Ovary (tissue), 9 donors: ENCODE measurements around the gene C19orf73. TPM values are rescaled to one million over a fixed set of nuclear protein-coding genes. Genes with fewer than 3 reads are reported as not detected.
"Not testable (repeated sequence)": the region's sequence is repeated elsewhere in the genome, so short reads cannot be mapped to it uniquely, and the experiment has no call there.

ENCODE experiments used
- DNase-seq, 5 donors: peaks; one replicate each; pipeline ENCODE4 v3.0.0-alpha.2; 2019 to 2020
- H3K27ac ChIP-seq, 2 donors: fragments of 200-600 bp; one replicate each; pipeline versions ENCODE4 v1.5.1 to v1.8.0; 2019 to 2022
- H3K27me3 ChIP-seq: fragments of 200-600 bp; one replicate; pipeline ENCODE4 v1.8.0; 2022
- H3K36me3 ChIP-seq: fragments of 200-600 bp; sonication (generic); one replicate; pipeline ENCODE4 v1.5.1; 2019
- H3K4me1 ChIP-seq: one replicate; pipeline ENCODE4 v1.8.1; 2013; ENCODE audit warnings: mild to moderate bottlenecking, moderate library complexity; ENCODE audit not compliant: insufficient read depth
- H3K4me3 ChIP-seq: fragments of 200-600 bp; sonication (generic); one replicate; pipeline ENCODE4 v1.5.1; 2017
- H3K9me3 ChIP-seq, 2 donors: fragments of 200-600 bp in 1 of 2; sonication (generic) in 1 of 2; one replicate each; pipeline versions ENCODE4 v1.5.1 to v1.8.1; 2013 to 2019; ENCODE audit warnings: mild to moderate bottlenecking in 1 of 2, moderate library complexity in 1 of 2
- CTCF ChIP-seq, 3 donors: fragments of 450-650 bp in 2 of 3; fragments of 200-600 bp in 1 of 3; IDR thresholded peaks; one replicate each; pipeline versions ENCODE4 v1.5.1 to v1.8.0; 2016 to 2022; ENCODE audit warnings: antibody characterized with exemption in 3 of 3, mild to moderate bottlenecking in 1 of 3
- EP300 ChIP-seq: sonication (generic); formaldehyde crosslinking; IDR thresholded peaks from one replicate; pipeline ENCODE4 v1.6.1; 2017; ENCODE audit warnings: antibody characterized with exemption
- POLR2A ChIP-seq: fragments of 450-650 bp; IDR thresholded peaks from one replicate; pipeline ENCODE4 v1.6.1; 2017; ENCODE audit warnings: antibody characterized with exemption, mild to moderate bottlenecking, moderate library complexity
- WGBS, 3 donors: extraction: QIAGEN DNeasy Blood & Tissue Kit in 1 of 3; methylation state at CpG; one replicate each; pipeline versions ENCODE4 v1.1.5 to v1.1.7; 2013 to 2017; 5-methylcytosine and 5-hydroxymethylcytosine counted together
- intact Hi-C, 4 donors: fragments of 100-400 bp; cut with DNase I; formaldehyde crosslinking; loops; one replicate each; pipeline versions ENCODE4 v1.11.0 to v1.15.1; 2022 to 2023
- polyA plus RNA-seq, 2 donors: library from polyadenylated mRNA; stranded (reverse); fragments of 200-250 nt in 1 of 2; fragments of 350-450 nt in 1 of 2; fragmentation: Illumina TruSeq in 1 of 2; extraction: RNeasy Lipid Tissue Mini Kit (QIAGEN cat#74804) in 1 of 2; gene quantifications; one replicate each; pipeline ENCODE4 v1.2.3, GENCODE V29; 2013 to 2014
- total RNA-seq, 7 donors: library from RNA; depleted of rRNA in 2 of 7; stranded (reverse); fragments of >200 nt in 2 of 7; fragmentation: NEBNext Ultra II Directional in 3 of 7; extraction: Animal tissue kit (Norgen Biotek cat#: 25700) in 3 of 7; gene quantifications; one replicate each; pipeline versions ENCODE4 v1.1.0 to v1.2.4, GENCODE V29; 2016 to 2023
- donor health status: DM: no; HTN: no; CAD: no; lungs with moderate emphysema.
- donor health status: DM: no; HTN: no; CAD: no.
- donor health status: Bipolar disorder and iron deficiency.
- donor health status: DM: yes; HTN: yes; CAD: no.
- donor health status: DM: no; HTN: no; CAD: no.
- donor health status: DM: yes; HTN: yes; CAD: no.

C19orf73 gene
- total and polyA plus RNA-seq, 9 donors, result 0.42 to 1.5 (median 0.45) TPM; not detected in 4

GRCh38 chr19:49126575-49126974, 7.6 kb upstream of the C19orf73 start:
- no peak overlapping the region for H3K4me3 ChIP-seq
- peaks cover 4% of the 10 kb centered on the region for H3K4me1 ChIP-seq
- intact Hi-C loops, result no loop called here
- DNase-seq, result no peak
- H3K27ac ChIP-seq, result no peak overlapping the region
- no peaks in the 10 kb centered on the region for H3K9me3 ChIP-seq
- WGBS, 3 donors, result 74 to 84% (median 81%) methylated on average over 4 of the region's 4 CpGs
- TF ChIP-seq POLR2A (no peak), CTCF (IDR thresholded peaks at IDR 0.05) (no peak), EP300 (no peak)
- no peaks in the 10 kb centered on the region for H3K36me3 ChIP-seq
- no peaks in the 10 kb centered on the region for H3K27me3 ChIP-seq

GRCh38 chr19:49125025-49125731, 6.2 kb upstream of the C19orf73 start:
- H3K4me3 ChIP-seq, result no peak overlapping the region
- peaks cover 4% of the 10 kb centered on the region for H3K4me1 ChIP-seq
- WGBS, 3 donors, result 27 to 34% (median 31%) methylated on average over 23 of the region's 23 CpGs
- H3K9me3 ChIP-seq, result no peaks in the 10 kb centered on the region
- no peaks in the 10 kb centered on the region for H3K27me3 ChIP-seq
- H3K27ac ChIP-seq, result no peak overlapping the region
- intact Hi-C loops, result no loop called here
- no peaks in the 10 kb centered on the region for H3K36me3 ChIP-seq
- no peak for TF ChIP-seq CTCF (IDR thresholded peaks at IDR 0.05)
- no peak for DNase-seq

- H3K4me3 ChIP-seq, H3K27me3 ChIP-seq, H3K27ac ChIP-seq, H3K36me3 ChIP-seq, intact Hi-C loops, DNase-seq, H3K9me3 ChIP-seq: not testable (repeated sequence)
- 85 to 87% (median 85%) methylated on average over 11 of the region's 11 CpGs for WGBS, 3 donors
- peaks cover 13% of the 10 kb centered on the region for H3K4me1 ChIP-seq
These were observed 4.3 kb upstream of the C19orf73 start for GRCh38 chr19:49123285-49123684.

- H3K36me3 ChIP-seq, DNase-seq, H3K9me3 ChIP-seq, H3K4me3 ChIP-seq, intact Hi-C loops, H3K27me3 ChIP-seq, H3K27ac ChIP-seq: not testable (repeated sequence)
- H3K4me1 ChIP-seq, result peaks cover 14% of the 10 kb centered on the region
- 74 to 75% (median 74%) methylated on average over 10 of the region's 10 CpGs for WGBS, 3 donors
These were observed 2.9 kb upstream of the C19orf73 start for GRCh38 chr19:49121841-49122240.

GRCh38 chr19:49120868-49121267, 1.9 kb upstream of the C19orf73 start:
- Histone ChIP-seq H3K27ac (no peak overlapping the region), H3K4me3 (no peak overlapping the region), H3K27me3 (no peaks in the 10 kb centered on the region), H3K36me3 (no peaks in the 10 kb centered on the region), H3K4me1 (peaks cover 14% of the 10 kb centered on the region), H3K9me3 (no peaks in the 10 kb centered on the region)
- TF ChIP-seq POLR2A (no peak), CTCF (IDR thresholded peaks at IDR 0.05) (no peak), EP300 (no peak)
- no peak for DNase-seq
- intact Hi-C loops, result no loop called here
- 82 to 92% (median 86%) methylated on average over 2 of the region's 2 CpGs for WGBS, 3 donors
